HEK293 (cell line): ENCODE measurements around the gene DPH6.

ENCODE experiments used
- CTCF ChIA-PET: fragments of 350-600 bp; formaldehyde crosslinking; extraction: SDS; loops from one replicate; lab custom pipeline; 2021; ENCODE audit warnings: antibody characterized with exemption; lab: Yijun Ruan, JAX
- POLR2A ChIA-PET: fragments of 300-600 bp; formaldehyde crosslinking; extraction: SDS; loops from one replicate; lab custom pipeline; 2020; ENCODE audit warnings: antibody characterized with exemption, inconsistent platforms; lab: Yijun Ruan, JAX
- H3K27ac ChIP-seq: fragments of 200-500 bp; sonication (Bioruptor generic); 2 replicates; pipeline ENCODE4 v1.5.1; 2014; ENCODE audit warnings: low read depth, low read length, control low read depth, inconsistent platforms; ENCODE audit errors: extremely low read depth
- H3K36me3 ChIP-seq, 2 experiments: fragments of 200-500 bp in 1 of 2; sonication (Bioruptor generic) in 1 of 2; 1 replicate in 1 of 2; 2 replicates in 1 of 2; pipeline ENCODE4 v1.5.1; 2014 to 2017; ENCODE audit warnings: inconsistent platforms in 2 of 2, low read length in 2 of 2; ENCODE audit not compliant: control insufficient read depth in 2 of 2, insufficient read depth in 1 of 2
- H3K4me1 ChIP-seq: fragments of 200-500 bp; sonication (Bioruptor generic); 2 replicates; pipeline ENCODE4 v1.5.1; 2014; ENCODE audit warnings: mild to moderate bottlenecking, low read length, inconsistent platforms; ENCODE audit not compliant: control insufficient read depth, insufficient read depth
- H3K4me3 ChIP-seq: 2 replicates; pipeline ENCODE4 v1.5.1; 2011; ENCODE audit warnings: low read depth, mild to moderate bottlenecking, control low read depth, low read length, moderate library complexity
- H3K9me3 ChIP-seq: fragments of 200-500 bp; sonication (Bioruptor generic); 2 replicates; pipeline ENCODE4 v1.5.1; 2014; ENCODE audit warnings: low read depth, low read length, inconsistent platforms; ENCODE audit not compliant: control insufficient read depth, insufficient read depth
- BCL11A ChIP-seq: fragments of 450-650 bp; formaldehyde crosslinking; IDR thresholded peaks from 2 replicates; pipeline ENCODE4 v1.5.1; 2016; ENCODE audit warnings: low read depth, missing biosample characterization, missing genetic modification characterization
- FEZF1 ChIP-seq: fragments of 450-650 bp; formaldehyde crosslinking; IDR thresholded peaks from 2 replicates; pipeline ENCODE4 v1.5.1; 2016; ENCODE audit warnings: missing biosample characterization, missing genetic modification characterization
- MEIS1 ChIP-seq: sonication (generic); formaldehyde crosslinking; IDR thresholded peaks from 2 replicates; pipeline ENCODE4 v1.8.1; 2022; ENCODE audit warnings: missing genetic modification reagents, mild to moderate bottlenecking, borderline replicate concordance
- SP7 ChIP-seq: fragments of 450-650 bp; formaldehyde crosslinking; IDR thresholded peaks from 2 replicates; pipeline ENCODE4 v1.5.1; 2016; ENCODE audit warnings: missing biosample characterization, missing genetic modification characterization
- YY1 ChIP-seq: fragments of 450-650 bp; formaldehyde crosslinking; IDR thresholded peaks from 2 replicates; pipeline ENCODE4 v1.5.1; 2018; ENCODE audit warnings: missing biosample characterization, missing genetic modification characterization
- ZBTB20 ChIP-seq: fragments of 450-650 bp; formaldehyde crosslinking; IDR thresholded peaks from 2 replicates; pipeline ENCODE4 v1.5.1; 2016; ENCODE audit warnings: missing biosample characterization, missing genetic modification characterization
- ZFP3 ChIP-seq: fragments of 450-650 bp; formaldehyde crosslinking; IDR thresholded peaks from 2 replicates; pipeline ENCODE4 v1.5.1; 2016; ENCODE audit warnings: low read depth, missing biosample characterization, missing genetic modification characterization
- ZNF10 ChIP-seq: fragments of 450-650 bp; formaldehyde crosslinking; IDR thresholded peaks from 2 replicates; pipeline ENCODE4 v1.5.1; 2017; ENCODE audit warnings: missing biosample characterization, missing genetic modification characterization
- ZNF169 ChIP-seq: fragments of 450-650 bp; formaldehyde crosslinking; IDR thresholded peaks from 2 replicates; pipeline ENCODE4 v1.5.1; 2016; ENCODE audit warnings: missing biosample characterization, missing genetic modification characterization
- ZNF19 ChIP-seq: fragments of 450-650 bp; formaldehyde crosslinking; IDR thresholded peaks from 2 replicates; pipeline ENCODE4; 2016; ENCODE audit warnings: missing biosample characterization, missing genetic modification characterization, low read depth
- ZNF214 ChIP-seq: fragments of 450-650 bp; formaldehyde crosslinking; IDR thresholded peaks from 2 replicates; pipeline ENCODE4 v1.5.1; 2017; ENCODE audit warnings: missing biosample characterization, mild to moderate bottlenecking, missing genetic modification characterization, borderline replicate concordance
- ZNF239 ChIP-seq: fragments of 450-650 bp; formaldehyde crosslinking; IDR thresholded peaks from 2 replicates; pipeline ENCODE4 v1.5.1; 2016; ENCODE audit warnings: missing biosample characterization, missing genetic modification characterization
- ZNF335 ChIP-seq: fragments of 450-650 bp; formaldehyde crosslinking; conservative IDR thresholded peaks from 2 replicates; pipeline ENCODE4 v1.5.1; 2016; ENCODE audit warnings: missing biosample characterization, missing genetic modification characterization
- ZNF391 ChIP-seq: fragments of 450-650 bp; formaldehyde crosslinking; IDR thresholded peaks from 2 replicates; pipeline ENCODE4 v1.5.1; 2016; ENCODE audit warnings: low read depth, missing biosample characterization, missing genetic modification characterization, borderline replicate concordance
- ZNF433 ChIP-seq: fragments of 450-650 bp; formaldehyde crosslinking; IDR thresholded peaks from 2 replicates; pipeline ENCODE4 v1.5.1; 2016; ENCODE audit warnings: missing biosample characterization, missing genetic modification characterization, low read depth
- ZNF529 ChIP-seq: fragments of 450-650 bp; formaldehyde crosslinking; IDR thresholded peaks from 2 replicates; pipeline ENCODE4 v1.5.1; 2017; ENCODE audit warnings: missing genetic modification characterization, missing biosample characterization; ENCODE audit not compliant: insufficient replicate concordance
- ZNF561 ChIP-seq: fragments of 450-650 bp; IDR thresholded peaks from 2 replicates; pipeline ENCODE4 v1.5.1; 2018; ENCODE audit warnings: missing biosample characterization, missing genetic modification characterization, borderline replicate concordance
- ZNF670 ChIP-seq: fragments of 450-650 bp; formaldehyde crosslinking; IDR thresholded peaks from 2 replicates; pipeline ENCODE4 v1.5.1; 2016; ENCODE audit warnings: missing biosample characterization, missing genetic modification characterization, low read depth
- ZNF785 ChIP-seq: fragments of 450-650 bp; formaldehyde crosslinking; IDR thresholded peaks from 2 replicates; pipeline ENCODE4 v1.5.1; 2016; ENCODE audit warnings: missing biosample characterization, missing genetic modification characterization
- ZSCAN16 ChIP-seq: fragments of 450-650 bp; formaldehyde crosslinking; IDR thresholded peaks from 2 replicates; pipeline ENCODE4 v1.5.1; 2016; ENCODE audit warnings: missing biosample characterization, missing genetic modification characterization
- ZSCAN23 ChIP-seq: fragments of 450-650 bp; formaldehyde crosslinking; IDR thresholded peaks from 2 replicates; pipeline ENCODE4 v1.5.1; 2016; ENCODE audit warnings: missing biosample characterization, missing genetic modification characterization
- TF ChIP-seq, protein P1 (sequence below): fragments of 450-650 bp; formaldehyde crosslinking; IDR thresholded peaks from 2 replicates; pipeline ENCODE4 v1.5.1; 2017; ENCODE audit warnings: missing biosample characterization, missing genetic modification characterization
- TF ChIP-seq, protein P2 (sequence below): fragments of 450-650 bp; formaldehyde crosslinking; IDR thresholded peaks from 2 replicates; pipeline ENCODE4 v1.5.1; 2016; ENCODE audit warnings: missing biosample characterization, missing genetic modification characterization

The DPH6 gene

DNA sequence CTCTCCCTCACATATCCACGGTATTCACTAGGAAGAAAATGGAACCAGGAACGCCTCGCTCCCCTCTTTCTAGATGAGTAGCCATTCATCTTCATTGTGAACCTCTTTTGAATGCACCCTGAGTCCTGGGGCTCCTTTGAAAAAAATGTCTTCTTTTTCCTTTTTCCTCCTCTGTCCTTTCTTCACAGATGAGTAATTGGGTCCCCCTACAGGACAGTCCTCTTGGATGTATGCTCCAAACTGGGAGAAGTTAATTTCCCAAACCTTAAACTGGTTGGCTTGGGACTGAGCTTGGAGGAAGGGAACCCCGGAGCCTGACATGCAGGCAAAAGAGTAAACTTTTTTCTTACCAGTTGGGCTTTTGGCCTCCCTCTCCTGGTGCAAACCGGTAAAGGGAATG, 108.8 kb downstream of the DPH6 start:
- no peaks in the 10 kb centered on the region for H3K4me1 ChIP-seq
- no peak for TF ChIP-seq ZNF529 (tag by site-specific recombination)
- TF ChIP-seq SP7 (tag by site-specific recombination): no peak
- TF ChIP-seq, all 188 proteins: peak for 0
- no peaks in the 10 kb centered on the region for H3K9me3 ChIP-seq
- POLR2A ChIA-PET: no interaction called here
- no peak overlapping the region for H3K4me3 ChIP-seq
- no peaks in the 10 kb centered on the region for H3K36me3 ChIP-seq
- H3K27ac ChIP-seq: no peak overlapping the region
- CTCF ChIA-PET: no interaction called here

DNA sequence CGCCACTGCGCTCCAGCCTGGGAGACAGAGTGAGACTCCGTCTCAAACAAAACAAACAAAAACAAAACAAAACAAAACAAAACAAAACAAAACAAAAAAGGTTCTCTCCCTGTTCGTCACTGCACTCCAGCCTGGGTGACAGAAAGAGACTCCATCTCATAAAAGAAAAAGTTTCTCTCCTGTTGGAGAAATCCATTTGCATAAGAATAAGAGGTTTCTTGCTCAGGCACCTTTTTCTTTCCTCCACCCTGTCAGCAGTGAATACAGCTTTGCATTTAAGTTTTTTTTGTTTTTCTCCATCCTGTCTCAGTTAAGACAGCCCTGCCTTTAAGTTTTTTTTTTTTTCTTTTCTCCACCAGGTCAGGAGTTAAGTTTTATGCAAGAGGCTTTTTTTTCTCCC, 109.5 kb downstream of the DPH6 start:
- ChIA-PET CTCF (interaction anchor here (0.6 kb wide), 1 partner anchor 69 kb away, joined by 3 read pairs; no protein-coding TSS in a partner anchor), POLR2A (no interaction called here)
- no peaks in the 10 kb centered on the region for H3K4me1 ChIP-seq
- H3K36me3 ChIP-seq: no peaks in the 10 kb centered on the region
- TF ChIP-seq ZNF10 (tag by site-specific recombination) (no peak), BCL11A (tag by site-specific recombination) (no peak), ZNF19 (no peak), FEZF1 (no peak)
- H3K4me3 ChIP-seq: no peak overlapping the region
- H3K9me3 ChIP-seq: no peaks in the 10 kb centered on the region
- no peak overlapping the region for H3K27ac ChIP-seq

DNA sequence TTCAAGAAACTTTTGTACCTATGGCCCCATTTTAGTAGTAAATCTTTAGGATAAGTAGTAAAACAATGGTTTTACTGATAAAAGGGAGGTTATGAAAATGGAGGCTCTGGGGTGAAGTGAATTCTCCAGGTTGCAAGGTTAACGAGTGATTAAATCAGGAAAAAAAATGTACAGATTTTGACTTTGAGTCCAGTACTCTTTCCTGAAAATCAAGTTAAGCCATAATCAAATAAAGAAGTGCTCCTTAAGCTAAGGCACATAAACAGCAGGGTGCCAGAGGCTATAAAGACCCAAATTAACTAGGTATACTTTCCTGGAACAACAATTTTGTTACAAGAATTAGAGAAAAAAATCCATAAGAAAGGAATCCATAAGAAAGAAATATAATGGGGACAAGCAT, 114.7 kb downstream of the DPH6 start:
- H3K36me3 ChIP-seq: no peaks in the 10 kb centered on the region
- H3K9me3 ChIP-seq: no peaks in the 10 kb centered on the region
- peaks cover 4% of the 10 kb centered on the region; the same call in 1 of the 2 replicates for H3K4me1 ChIP-seq
- H3K27ac ChIP-seq: no peak overlapping the region
- no peak for TF ChIP-seq ZNF214 (tag by site-specific recombination)
- TF ChIP-seq ZSCAN23 (tag by site-specific recombination): no peak
- TF ChIP-seq, protein P1, sequence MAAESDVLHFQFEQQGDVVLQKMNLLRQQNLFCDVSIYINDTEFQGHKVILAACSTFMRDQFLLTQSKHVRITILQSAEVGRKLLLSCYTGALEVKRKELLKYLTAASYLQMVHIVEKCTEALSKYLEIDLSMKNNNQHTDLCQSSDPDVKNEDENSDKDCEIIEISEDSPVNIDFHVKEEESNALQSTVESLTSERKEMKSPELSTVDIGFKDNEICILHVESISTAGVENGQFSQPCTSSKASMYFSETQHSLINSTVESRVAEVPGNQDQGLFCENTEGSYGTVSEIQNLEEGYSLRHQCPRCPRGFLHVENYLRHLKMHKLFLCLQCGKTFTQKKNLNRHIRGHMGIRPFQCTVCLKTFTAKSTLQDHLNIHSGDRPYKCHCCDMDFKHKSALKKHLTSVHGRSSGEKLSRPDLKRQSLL (tag by site-specific recombination): no peak
- TF ChIP-seq, protein P2, sequence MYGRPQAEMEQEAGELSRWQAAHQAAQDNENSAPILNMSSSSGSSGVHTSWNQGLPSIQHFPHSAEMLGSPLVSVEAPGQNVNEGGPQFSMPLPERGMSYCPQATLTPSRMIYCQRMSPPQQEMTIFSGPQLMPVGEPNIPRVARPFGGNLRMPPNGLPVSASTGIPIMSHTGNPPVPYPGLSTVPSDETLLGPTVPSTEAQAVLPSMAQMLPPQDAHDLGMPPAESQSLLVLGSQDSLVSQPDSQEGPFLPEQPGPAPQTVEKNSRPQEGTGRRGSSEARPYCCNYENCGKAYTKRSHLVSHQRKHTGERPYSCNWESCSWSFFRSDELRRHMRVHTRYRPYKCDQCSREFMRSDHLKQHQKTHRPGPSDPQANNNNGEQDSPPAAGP (tag by site-specific recombination): no peak
- TF ChIP-seq ZNF785: no peak
- TF ChIP-seq ZNF670 (tag by site-specific recombination): no peak
- TF ChIP-seq ZNF433 (tag by site-specific recombination): no peak
- no peak for TF ChIP-seq YY1 (tag by site-specific recombination)
- no peak overlapping the region for H3K4me3 ChIP-seq
- ChIA-PET CTCF (no interaction called here), POLR2A (no interaction called here)

DNA sequence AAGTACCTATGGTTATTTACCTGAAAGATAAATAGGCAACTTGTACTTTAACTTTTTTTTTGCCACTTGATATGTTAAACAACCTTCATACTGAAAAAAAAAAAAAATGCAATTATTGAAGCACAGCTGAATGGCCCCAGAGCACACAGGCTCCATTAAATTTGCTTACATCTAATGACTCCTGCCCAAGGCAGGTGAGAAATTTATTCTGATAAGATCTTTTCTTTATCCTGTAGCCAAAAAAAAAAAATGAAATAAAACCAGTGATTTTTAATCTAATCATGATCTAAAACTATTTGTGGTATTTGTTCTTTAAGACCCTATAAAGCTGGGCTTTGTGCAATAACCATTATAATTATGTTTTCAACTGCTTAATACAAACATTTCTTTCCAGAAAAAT, 115.7 kb downstream of the DPH6 start:
- TF ChIP-seq ZNF239 (tag by site-specific recombination) (no peak), ZNF391 (no peak), ZFP3 (tag by site-specific recombination) (no peak), ZNF561 (tag by site-specific recombination) (no peak), ZBTB20 (tag by site-specific recombination) (no peak), ZSCAN16 (tag by site-specific recombination) (no peak), ZNF169 (tag by site-specific recombination) (no peak), ZNF335 (tag by site-specific recombination) (no peak), MEIS1 (CRISPR knock-in tag) (no peak)
- TF ChIP-seq, all 188 proteins: peak for 0
- no peaks in the 10 kb centered on the region for H3K36me3 ChIP-seq
- peaks cover 4% of the 10 kb centered on the region; the same call in 1 of the 2 replicates for H3K4me1 ChIP-seq
- no peaks in the 10 kb centered on the region for H3K9me3 ChIP-seq
- ChIA-PET POLR2A (no interaction called here), CTCF (no interaction called here)
- no peak overlapping the region for H3K27ac ChIP-seq
- no peak overlapping the region for H3K4me3 ChIP-seq
